PC-3 (cell line): ENCODE results near the gene IGSF23.

Experiments
- EZH2 ChIP-seq: fragments of 300-600 bp; sonication (generic); IDR thresholded peaks from one replicate; pipeline ENCODE4 v1.6.1; 2017; ENCODE audit warnings: antibody characterized with exemption, mild to moderate bottlenecking, low read length; ENCODE audit not compliant: unreplicated experiment
- TF ChIP-seq, protein P1 (sequence below): fragments of 300-600 bp; sonication (generic); conservative IDR thresholded peaks from 2 replicates; pipeline ENCODE4 v1.5.1; 2017; ENCODE audit warnings: antibody characterized with exemption, low read depth, mild to moderate bottlenecking, low read length

DNA sequence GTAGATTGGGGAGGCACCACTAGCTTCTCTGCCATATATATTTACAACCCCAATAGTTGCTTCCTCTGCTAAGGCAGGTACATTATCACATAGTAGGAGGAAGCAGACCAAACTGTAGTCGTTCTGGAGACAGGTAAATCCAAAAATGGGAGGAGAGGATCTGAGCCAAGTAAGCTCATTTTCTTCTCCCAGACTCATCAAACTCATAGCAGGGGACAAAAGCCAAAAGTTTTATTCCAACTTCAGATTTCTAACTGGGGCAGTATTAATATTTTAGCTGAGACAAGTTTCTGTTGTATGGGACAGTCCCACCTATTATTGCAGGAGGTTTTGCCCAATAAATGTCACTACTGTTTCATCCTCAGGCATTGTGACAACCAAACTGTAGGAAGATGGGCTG is 7.8 kb upstream of the IGSF23 start:
- TF ChIP-seq, protein P1, sequence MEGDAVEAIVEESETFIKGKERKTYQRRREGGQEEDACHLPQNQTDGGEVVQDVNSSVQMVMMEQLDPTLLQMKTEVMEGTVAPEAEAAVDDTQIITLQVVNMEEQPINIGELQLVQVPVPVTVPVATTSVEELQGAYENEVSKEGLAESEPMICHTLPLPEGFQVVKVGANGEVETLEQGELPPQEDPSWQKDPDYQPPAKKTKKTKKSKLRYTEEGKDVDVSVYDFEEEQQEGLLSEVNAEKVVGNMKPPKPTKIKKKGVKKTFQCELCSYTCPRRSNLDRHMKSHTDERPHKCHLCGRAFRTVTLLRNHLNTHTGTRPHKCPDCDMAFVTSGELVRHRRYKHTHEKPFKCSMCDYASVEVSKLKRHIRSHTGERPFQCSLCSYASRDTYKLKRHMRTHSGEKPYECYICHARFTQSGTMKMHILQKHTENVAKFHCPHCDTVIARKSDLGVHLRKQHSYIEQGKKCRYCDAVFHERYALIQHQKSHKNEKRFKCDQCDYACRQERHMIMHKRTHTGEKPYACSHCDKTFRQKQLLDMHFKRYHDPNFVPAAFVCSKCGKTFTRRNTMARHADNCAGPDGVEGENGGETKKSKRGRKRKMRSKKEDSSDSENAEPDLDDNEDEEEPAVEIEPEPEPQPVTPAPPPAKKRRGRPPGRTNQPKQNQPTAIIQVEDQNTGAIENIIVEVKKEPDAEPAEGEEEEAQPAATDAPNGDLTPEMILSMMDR = no peak
- no peak for TF ChIP-seq EZH2
